HG02798 (cell line): ENCODE data around the gene NEK11.
"Not testable (repeated sequence)": the region's sequence is repeated elsewhere in the genome, so short reads cannot be mapped to it uniquely, and the experiment has no call there.

Experiments
- ATAC-seq: cut with Tn5 transposase; IDR thresholded peaks from one replicate; pipeline ENCODE4 v1.9.1; 2021; ENCODE audit warnings: mild to moderate bottlenecking; ENCODE audit not compliant: unreplicated experiment, poor library complexity

NEK11 gene

DNA sequence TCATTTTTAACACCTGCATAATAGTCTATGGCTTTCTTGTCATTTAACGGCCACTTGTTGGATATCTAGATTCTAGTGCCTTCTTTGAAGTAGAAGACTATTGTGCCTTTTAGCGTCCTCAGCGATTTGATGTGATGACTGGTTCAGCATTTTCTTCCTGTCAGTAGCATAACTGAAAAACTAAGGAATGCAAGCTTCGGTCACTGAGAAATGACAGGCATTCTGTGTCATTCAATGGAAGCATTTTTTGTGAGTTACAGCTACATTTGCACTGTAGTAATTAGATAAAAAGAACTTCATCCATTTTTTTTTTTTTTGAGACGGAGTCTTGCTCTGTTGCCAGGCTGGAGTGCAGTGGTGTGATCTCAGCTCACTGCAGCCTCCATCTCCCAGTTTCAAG lies 10.3 kb downstream of the NEK11 start:
- ATAC-seq: no peak

DNA sequence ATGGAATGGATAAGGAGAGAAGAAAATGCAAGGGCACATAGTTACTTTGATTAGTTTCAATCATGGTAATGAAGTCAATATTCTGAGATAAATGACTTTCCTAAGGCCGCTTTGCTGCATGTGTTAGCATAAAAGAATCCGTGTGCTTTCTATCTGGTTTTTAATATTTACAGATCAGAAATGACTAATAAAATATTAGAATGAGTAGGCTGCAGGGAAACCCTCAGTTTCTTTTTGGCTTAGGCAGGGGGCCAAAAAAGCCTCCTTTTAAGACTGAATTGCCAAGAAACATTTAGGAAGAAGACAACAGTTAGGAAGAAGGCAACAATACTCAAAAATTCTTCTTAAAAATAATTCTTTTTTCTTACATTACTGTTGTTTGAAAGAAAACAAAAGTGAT lies 11.6 kb downstream of the NEK11 start:
- ATAC-seq: no peak

DNA sequence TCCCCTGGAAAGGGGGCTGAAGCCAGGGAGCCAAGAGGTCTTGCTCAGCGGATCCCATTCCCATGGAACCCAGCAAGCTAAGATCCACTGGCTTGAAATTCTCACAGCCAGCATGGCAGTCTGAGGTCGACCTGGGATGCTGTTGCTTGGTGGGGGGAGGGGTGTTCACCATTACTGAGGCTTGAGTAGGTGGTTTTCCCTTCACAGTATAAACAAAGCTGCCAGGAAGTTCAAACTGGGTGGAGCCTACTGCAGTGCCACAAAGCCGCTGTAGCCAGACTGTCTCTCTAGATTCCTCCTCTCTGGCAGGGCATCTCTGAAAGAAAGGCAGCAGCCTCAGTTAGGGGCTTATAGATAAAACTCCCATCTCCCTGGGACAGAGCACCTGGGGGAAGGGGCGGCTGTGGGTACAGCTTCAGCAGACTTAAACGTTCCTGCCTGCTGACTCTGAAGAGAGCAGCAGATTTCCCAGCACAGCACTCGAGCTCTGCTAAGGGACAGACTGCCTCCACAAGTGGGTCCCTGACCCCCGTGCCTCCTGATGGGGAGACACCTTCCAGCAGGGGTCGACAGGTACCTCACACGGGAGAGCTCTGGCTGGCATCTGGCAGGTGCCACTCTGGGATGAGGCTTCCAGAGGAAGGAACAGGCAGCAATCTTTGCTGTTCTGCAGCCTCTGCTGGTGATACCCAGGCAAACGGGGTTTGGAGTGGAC lies 15.8 kb downstream of the NEK11 start:
- not testable (repeated sequence) for ATAC-seq

DNA sequence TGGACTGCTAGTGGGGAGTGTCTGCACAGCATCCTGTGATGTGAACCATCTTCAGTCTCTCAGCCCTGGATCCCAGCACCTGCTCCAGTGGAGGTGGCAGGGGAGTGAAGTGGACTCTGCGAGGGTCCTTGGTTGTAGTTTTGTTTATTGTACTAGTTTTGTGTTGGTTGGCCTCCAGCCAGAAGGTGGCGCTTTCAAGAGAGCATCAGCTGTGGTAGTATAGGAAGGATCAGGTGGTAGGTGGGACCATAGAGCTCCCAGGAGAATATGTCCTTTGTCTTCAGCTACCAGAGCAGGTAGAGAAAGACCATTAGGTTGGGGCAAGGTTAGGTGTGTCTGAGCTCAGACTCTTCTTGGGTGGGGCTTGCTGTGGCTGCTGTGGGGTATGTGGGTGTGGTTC lies 20.9 kb downstream of the NEK11 start:
- ATAC-seq: no peak

DNA sequence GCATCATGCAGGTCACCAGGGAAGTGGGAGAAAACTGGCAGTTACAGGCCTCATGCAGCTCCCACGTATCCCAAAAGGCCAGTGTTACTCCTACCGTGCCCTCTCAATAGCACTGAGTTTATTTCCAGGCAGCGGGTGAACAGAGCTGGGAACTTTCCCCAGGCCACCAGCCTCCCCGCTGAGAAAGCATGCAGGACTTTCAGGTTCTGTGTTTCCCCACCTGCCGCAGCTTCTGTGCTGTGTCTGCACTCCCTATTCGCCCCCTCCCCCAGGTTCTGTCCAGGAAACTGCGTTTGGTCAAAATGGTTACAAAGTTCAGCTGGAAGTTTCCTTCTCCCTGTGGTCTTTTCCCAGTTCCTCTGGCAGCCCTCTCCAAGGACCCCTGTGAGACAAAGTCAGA lies 21.4 kb downstream of the NEK11 start:
- ATAC-seq: no peak

DNA sequence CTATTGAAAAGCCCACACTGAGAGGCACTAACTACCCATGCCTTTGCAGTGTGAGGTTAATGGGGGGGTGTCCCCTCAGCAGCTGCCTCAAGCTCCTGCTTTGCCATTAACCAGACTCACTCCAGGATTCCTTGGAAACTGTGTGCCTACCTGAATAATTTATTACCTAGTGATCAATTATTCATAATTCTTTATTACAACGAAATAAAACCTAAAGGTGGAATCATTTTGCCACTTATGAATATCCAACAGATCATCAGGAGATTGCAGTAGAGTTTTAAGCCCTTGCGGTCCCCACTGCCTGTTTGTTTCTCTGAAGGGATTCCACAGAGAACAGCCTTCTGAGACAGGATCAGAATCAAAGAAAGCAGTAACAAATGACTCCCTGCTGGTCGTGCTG lies 23.3 kb downstream of the NEK11 start:
- no peak for ATAC-seq

DNA sequence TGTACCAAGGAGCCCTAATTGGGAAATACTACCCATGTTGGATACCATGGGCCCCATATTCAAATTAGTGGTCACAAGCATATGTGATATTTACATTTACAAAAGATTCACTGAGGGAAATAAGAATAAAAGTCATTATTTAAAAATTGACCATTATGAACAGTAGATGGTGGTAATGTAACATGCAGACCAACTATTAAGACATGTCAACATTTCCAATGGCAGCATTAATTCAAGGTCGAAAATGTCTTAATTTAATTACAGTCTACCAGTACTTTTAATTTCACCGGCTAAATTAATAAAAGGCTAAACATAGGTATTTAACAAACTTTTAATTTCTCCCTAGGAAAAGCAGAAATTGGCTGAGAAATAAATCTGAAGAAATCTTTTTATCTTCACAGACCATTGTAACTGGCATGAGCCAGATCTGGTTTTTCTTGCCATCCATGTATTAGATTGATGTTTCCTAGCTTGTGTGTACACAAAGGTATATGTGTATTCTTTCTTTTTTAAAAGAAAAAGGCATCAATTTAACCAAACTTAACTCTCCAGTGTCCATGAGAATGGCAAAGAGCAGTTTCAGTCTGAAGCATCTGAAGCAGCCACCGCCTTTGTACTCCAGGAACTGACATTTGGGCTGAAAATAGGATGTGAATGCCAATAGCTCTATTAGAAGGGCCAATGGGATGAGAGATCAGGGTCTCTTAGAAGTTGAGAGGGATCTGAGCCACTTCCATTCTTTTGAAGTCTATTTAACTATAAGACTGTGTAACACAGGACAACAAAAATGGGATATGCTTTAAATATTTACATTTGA lies 26.6 kb downstream of the NEK11 start:
- ATAC-seq: no peak

DNA sequence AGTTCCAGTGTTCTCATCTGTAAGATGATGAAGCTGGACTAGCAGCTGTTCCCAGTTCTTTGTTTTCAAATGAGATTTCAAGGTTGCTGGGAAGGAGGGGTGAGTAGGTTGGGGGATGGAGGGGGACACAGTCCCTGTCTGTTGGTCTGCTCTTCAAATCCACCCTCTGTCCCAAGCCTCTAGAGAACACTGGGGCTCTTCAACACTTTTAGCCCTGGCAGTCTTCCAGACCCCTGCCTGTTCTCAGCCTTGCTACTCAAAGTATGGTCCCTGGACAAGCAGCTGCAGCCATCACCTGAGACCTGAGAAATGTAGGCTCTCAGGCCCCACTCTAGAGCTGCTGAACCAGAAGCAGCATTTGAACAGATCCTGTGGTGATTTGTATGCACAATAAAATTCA lies 41.3 kb downstream of the NEK11 start:
- no peak for ATAC-seq

DNA sequence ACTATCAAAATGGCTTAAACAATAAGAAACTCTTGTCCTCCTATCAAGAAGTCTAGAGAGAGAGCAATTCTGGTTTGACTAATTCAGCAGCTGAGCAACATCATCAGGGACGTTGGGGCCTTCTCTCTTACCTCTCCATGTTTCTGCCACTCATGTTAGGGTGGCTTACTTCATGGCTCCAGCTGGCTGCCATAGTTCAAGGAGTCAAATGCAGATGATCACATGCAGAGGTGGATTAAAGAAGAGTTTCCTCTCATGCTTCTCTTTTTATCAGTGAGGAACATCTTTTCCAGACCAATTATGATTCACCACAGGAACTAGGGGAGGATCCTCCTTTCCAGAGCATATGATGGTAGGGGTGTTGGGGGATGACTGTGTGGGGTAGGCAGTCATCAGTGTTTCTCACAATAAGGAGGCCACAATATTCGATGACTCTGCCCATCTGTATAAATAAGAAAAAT lies 45.5 kb downstream of the NEK11 start:
- ATAC-seq: no peak

DNA sequence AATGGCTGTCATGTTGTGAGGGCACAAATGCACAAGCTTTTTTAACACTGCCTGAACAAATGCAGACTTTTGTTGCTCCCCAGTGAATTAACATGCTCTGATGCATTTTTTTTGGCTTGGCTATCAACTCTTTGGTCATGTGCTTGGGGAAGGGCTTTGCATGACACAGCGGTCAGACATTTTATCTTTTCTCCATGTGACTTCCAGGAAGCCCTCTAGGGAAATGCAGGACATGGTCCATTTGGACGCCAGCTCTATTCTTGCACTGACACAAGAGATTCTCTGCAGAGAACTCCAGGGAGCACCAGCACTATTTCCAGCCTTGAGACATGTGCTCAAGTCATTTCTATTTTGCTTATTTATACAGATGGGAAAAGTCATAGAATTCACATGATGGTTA lies 46.2 kb downstream of the NEK11 start:
- ATAC-seq: no peak

DNA sequence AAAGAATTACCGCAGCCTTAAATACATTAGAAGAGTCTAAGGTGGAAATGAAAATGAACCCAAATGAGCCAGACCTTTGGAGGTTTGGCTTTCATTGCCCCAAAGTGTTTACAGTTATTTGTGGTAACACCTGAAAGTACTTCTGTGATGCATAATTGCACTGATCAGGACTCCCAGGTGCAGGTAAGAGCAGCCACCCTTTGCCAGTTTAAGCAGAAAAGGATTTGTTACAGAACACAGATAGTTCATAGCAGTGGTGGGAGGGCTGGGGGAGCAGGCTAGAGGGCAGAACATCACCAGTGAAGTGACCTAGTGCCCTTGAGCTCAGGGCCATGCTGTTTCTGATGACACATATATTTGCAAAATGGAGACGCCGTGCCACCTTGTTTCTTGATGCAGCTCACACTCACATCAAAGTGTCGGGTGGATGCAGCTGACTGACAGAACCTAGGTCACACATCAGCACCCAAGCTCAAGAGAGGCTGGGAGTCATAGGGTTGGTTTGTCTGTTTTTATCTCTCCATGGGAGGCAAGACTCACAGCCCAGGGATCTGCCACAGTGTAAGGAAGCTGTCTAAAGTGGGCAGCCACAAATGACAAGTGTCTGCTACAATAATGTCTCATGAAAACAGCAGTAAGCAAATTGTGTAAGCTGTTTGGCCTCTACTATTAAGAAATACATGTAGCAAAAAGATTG lies 49.1 kb downstream of the NEK11 start:
- peak; percentile 53 for ATAC-seq

DNA sequence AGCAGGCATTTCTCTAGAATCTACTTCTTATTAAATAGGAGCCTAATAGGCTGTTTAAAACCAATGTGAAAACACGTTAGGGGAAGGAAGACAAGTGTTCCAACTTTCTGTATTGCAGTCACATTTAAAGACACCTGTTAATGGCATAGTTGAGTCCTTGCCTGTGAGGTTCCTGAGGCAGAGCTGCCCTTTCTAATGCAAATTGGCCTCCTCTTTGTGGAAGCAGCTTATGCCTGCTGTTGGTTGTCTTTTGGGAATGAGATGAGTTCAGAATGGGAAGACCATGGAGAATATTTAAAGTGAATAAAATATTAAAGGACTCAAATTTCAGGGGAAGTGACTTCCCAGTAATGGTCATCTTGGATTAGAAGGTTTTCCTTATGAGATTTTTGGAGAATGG lies 51.2 kb downstream of the NEK11 start:
- no peak for ATAC-seq

DNA sequence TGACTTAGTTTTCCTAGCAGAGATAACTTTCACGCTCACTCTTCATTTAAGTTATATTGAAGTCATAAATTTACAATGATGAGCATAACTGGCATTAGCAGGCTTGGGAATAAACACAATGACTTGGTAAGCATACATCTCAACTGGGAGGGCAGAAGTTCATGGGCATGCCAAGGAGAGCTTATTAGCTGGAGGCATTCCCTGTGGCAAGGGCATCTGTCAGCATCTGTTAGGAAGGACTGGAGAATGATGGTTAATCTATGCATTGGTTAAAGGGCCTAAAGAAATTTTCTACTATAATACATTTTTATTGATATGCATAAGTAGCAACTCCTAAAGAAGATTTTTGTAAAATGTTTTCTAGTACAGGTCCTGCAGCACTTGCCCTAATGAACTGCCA lies 52.4 kb downstream of the NEK11 start:
- ATAC-seq: no peak

DNA sequence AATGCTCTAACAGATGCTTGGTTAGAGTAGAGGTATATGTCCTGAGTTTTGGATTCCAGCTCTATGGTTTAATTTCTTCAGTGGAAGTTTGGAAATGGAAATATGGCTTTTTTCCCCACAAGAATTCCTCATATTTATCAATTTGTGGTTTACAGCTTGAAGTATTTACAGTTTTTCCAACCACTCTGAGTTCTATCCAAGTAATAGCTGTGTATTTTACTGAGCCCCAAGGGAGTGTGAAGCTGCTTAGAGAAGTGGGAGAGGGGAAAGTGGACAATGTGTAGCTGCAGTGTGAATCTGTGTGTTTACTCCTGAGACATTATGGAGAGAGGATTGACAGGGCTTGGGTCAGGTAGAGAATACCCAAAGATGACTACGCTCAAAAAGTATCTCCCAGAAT lies 54.5 kb downstream of the NEK11 start:
- no peak for ATAC-seq

DNA sequence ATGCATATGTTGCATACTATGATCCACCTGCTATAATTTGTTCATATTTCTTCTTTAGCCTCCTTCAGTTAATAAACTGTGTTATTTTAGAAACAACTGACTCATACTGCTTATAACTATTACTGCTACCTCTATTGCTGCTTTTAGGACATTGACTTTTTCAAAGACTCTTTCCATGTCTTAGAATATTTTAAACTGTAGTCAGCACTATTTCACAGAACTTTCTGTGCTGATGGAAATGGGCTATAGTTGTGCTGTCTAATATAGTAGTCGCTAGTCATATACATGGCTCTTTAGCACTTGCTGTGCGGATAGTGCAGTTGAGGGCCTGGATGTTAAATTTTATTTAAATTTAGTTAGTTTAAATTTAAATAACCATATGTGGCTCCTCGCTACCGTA lies 55.6 kb downstream of the NEK11 start:
- ATAC-seq: no peak

DNA sequence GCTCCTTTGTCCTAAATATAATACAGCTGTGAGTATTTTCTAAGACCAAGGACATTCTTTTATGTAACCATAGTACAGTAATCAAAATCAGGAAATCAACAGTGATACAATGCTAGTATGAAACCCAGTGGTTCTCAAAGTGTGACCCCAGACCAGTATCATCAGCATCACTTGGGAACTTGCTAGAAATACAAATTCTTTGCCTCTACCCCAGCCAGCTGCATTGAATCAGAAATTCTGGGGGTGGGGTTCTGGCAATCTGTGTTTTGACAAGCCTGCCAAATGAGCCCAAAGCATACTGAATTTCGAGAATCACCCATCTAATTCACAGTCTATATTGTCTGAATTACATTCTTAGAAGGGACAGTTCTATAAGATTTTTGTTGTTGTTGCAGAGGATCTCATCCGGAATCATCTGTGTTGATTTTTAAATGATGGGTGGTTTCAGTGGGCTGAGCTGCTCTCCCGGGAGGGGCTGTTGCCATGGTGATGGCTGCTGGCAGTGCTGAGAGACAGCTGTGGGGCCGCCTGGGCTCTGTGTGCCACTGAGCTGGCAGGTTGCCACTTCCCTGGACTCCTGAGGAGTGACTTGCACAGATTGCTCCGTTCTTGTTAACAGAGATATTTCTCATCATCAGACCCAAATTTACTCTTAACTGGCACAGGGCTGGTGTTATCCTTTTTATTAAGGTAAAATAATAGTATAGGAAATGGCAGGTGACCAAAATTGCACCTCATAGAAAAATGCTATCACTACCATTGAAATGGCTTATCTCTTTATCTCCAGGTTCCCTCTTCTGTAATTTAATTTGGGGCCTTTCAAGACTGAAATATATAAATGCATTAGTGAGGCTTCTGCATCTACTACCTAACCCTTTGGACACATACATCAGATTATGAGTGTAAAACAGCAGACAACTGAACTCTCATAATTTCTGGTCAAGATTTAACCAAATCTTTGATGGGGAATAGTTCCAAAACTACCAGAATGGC lies 56.5 kb downstream of the NEK11 start:
- ATAC-seq: no peak

DNA sequence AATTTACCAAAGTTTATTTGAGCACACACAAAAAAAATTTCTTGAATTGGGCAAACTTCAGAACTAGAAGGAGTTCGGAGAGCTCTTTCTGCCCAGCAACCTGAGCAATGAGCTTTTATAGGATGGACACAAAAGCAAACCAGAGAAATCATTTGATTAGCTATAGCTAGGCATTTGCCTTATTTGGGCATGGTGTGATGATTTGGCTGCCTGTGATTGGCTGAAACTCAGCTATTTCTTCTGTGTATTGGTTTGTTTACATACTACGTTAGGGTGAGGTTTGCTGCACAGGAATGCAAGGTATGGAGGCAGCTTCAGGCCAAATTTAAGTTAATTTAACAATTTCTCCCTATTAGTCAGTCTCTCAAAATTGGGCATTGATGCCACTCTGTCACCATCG lies 65.1 kb downstream of the NEK11 start:
- no peak for ATAC-seq

DNA sequence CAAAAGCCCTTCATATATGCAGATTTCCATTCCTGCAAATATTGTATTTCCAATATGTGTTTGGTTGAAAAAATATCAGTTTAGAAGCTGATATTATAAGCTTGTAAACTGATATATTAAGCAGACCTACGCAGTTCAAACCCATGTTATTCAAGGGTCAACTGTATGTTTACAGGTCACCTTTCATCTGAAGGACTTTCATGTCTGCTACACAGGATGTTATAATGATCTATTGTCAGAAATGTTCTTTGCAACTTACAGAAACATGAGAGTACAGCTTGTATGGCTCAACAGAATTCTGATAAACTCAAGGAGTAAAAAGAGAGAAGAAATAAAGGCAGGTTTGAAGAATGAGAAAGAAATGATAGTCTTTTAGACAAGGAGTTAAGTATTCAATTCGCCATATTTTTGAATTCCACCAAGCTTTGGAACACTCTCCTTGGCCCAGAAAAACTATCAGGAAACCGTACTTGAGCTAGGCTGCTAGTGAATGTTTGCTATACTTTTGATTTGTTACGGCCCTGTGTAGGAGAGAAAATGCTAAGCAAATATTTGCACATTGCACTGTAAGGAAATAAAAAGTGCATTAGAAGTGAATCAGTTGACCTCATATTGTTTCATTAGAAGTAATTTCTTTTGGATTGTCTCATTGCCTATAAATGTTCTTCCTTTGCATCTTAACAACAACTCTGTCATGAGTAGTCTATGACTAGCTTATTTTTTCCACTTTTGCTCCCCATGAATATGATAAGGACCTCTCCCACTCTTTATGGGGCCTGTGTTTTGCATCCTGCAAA lies 81.2 kb downstream of the NEK11 start:
- no peak for ATAC-seq

DNA sequence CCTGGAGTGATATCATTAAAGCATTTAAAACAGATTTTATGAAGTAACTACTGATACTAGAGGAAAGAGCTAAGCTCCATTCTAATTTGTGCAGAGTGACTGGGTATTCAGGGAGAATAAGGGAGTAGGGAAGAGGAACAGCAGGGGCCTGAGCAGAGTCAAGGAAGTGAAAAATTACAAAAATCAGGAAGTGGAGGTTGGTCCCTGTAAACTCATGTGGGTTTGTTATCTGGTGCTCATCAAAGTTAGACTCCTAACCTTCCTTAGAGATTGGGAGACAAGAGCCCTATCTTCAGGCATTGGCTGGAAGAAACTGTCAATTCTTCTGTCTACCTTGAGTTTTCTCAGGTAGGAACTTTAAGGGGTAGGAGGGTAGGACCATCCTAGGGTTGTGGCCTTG lies 82.5 kb downstream of the NEK11 start:
- ATAC-seq: no peak
